KOPT-K1 (cell line): ENCODE data around the gene RBBP8NL.

ENCODE experiments used
- H3K27ac ChIP-seq: fragments of 200-600 bp; sonication (generic); 2 replicates; pipeline ENCODE4 v1.5.1; 2016; ENCODE audit warnings: antibody characterized with exemption, mild to moderate bottlenecking, low read depth, low read length; ENCODE audit not compliant: poor library complexity, severe bottlenecking
- H3K36me3 ChIP-seq: fragments of 200-600 bp; sonication (generic); 2 replicates; pipeline ENCODE4 v1.5.1; 2017; ENCODE audit warnings: antibody characterized with exemption, mild to moderate bottlenecking, low read length, moderate library complexity; ENCODE audit not compliant: insufficient read depth
- H3K9me3 ChIP-seq: fragments of 200-600 bp; sonication (generic); 2 replicates; pipeline ENCODE4 v1.5.1; 2017; ENCODE audit warnings: antibody characterized with exemption, low read length, mild to moderate bottlenecking; ENCODE audit not compliant: insufficient read depth, poor library complexity, severe bottlenecking

The RBBP8NL gene

GRCh38 chr20:62423326-62423706 lies 4.0 kb downstream of the RBBP8NL start:
- H3K27ac ChIP-seq, result no peak overlapping the region
- no peaks in the 10 kb centered on the region for H3K9me3 ChIP-seq
- H3K36me3 ChIP-seq, result no peaks in the 10 kb centered on the region

- Histone ChIP-seq H3K27ac (no peak overlapping the region), H3K9me3 (no peaks in the 10 kb centered on the region), H3K36me3 (no peaks in the 10 kb centered on the region)
Observed at GRCh38 chr20:62422636-62423325, 4.6 kb downstream of the RBBP8NL start.

- Histone ChIP-seq H3K9me3 (no peaks in the 10 kb centered on the region), H3K36me3 (no peaks in the 10 kb centered on the region), H3K27ac (no peak overlapping the region)
Observed at GRCh38 chr20:62421716-62421990, 5.7 kb downstream of the RBBP8NL start.

GRCh38 chr20:62420846-62421715 lies 6.3 kb downstream of the RBBP8NL start:
- Histone ChIP-seq H3K27ac (no peak overlapping the region), H3K9me3 (no peaks in the 10 kb centered on the region), H3K36me3 (no peaks in the 10 kb centered on the region)

GRCh38 chr20:62419759-62420158 lies 7.6 kb downstream of the RBBP8NL start:
- no peaks in the 10 kb centered on the region for H3K9me3 ChIP-seq
- no peaks in the 10 kb centered on the region for H3K36me3 ChIP-seq
- no peak overlapping the region for H3K27ac ChIP-seq

- no peak overlapping the region for H3K27ac ChIP-seq
- no peaks in the 10 kb centered on the region for H3K9me3 ChIP-seq
- H3K36me3 ChIP-seq, result no peaks in the 10 kb centered on the region
Observed at GRCh38 chr20:62418709-62419487, 8.4 kb downstream of the RBBP8NL start.

GRCh38 chr20:62417981-62418708 lies 9.2 kb downstream of the RBBP8NL start:
- no peak overlapping the region for H3K27ac ChIP-seq
- H3K9me3 ChIP-seq, result no peaks in the 10 kb centered on the region
- H3K36me3 ChIP-seq, result no peaks in the 10 kb centered on the region

- Histone ChIP-seq H3K36me3 (no peaks in the 10 kb centered on the region), H3K27ac (no peak overlapping the region), H3K9me3 (no peaks in the 10 kb centered on the region)
Observed at GRCh38 chr20:62416651-62417637, 10.4 kb downstream of the RBBP8NL start.

- Histone ChIP-seq H3K9me3 (no peaks in the 10 kb centered on the region), H3K36me3 (no peaks in the 10 kb centered on the region)
Observed at GRCh38 chr20:62415354-62416111, 11.8 kb downstream of the RBBP8NL start.

GRCh38 chr20:62413896-62414481 lies 13.3 kb downstream of the RBBP8NL start:
- Histone ChIP-seq H3K9me3 (no peaks in the 10 kb centered on the region), H3K36me3 (no peaks in the 10 kb centered on the region), H3K27ac (no peak overlapping the region)

More at GRCh38 chr20:62415354-62416111, 11.8 kb downstream of the RBBP8NL start:
- H3K27ac ChIP-seq, result no peak overlapping the region

- Histone ChIP-seq H3K27ac (no peak overlapping the region), H3K9me3 (no peaks in the 10 kb centered on the region), H3K36me3 (no peaks in the 10 kb centered on the region)
Observed at GRCh38 chr20:62413025-62413570, 14.2 kb downstream of the RBBP8NL start.

GRCh38 chr20:62412194-62413024 lies 14.9 kb downstream of the RBBP8NL start:
- Histone ChIP-seq H3K36me3 (no peaks in the 10 kb centered on the region), H3K27ac (no peak overlapping the region), H3K9me3 (no peaks in the 10 kb centered on the region)
